ENCODE data around the gene MAFG. TPM values are rescaled to one million over a fixed set of nuclear protein-coding genes. Genes with fewer than 3 reads are reported as not detected.
A peak's percentile ranks its signal among the peaks of the same experiment; 100 is the strongest.

Gene MAFG
- total and polyA plus RNA-seq, 2 of the 13 experiments (the other 11 are each of a cell fraction or from before 2014, with no cell fraction given) = 14.5 to 20.0 TPM

GRCh38 chr17:81967533-81968395 is 40.2 kb upstream of the MAFG start:
- WGBS (ENCODE audit: low lambda C conversion rate) = 5% methylated on average over 26 of the region's 36 CpGs
- peak overlapping the region; percentile 44 to 74 (median 48) for H3K4me3 ChIP-seq (replicated peaks in 1 of 3; ENCODE audit: insufficient read depth in 1 of 3, low read depth in 2 of 3, low read length in 3 of 3)
- peaks cover 11% of the 10 kb centered on the region for H3K79me2 ChIP-seq (ENCODE audit: insufficient read depth, low read length)
- intact Hi-C loops (cut with micrococcal nuclease; ENCODE audit: unreplicated experiment) (no loop called here), in situ Hi-C loops (cut with HindIII; ENCODE audit: extremely low pct_ligation_motif_present, low pct_unique_long_range_greater_than_20kb) (no loop called here)
- H3K9ac ChIP-seq (ENCODE audit: insufficient read depth, low read depth, low read length) = peak overlapping the region; percentile 80
- peak; percentile 79 for ATAC-seq
- DNase-seq (ENCODE audit: low spot score) = peak; percentile 98
- POLR2A ChIA-PET = interaction anchor here (0.8 to 4.6 kb wide), 25 partner anchors 8 to 306 kb away, joined by 3 to 356 read pairs (median 6); partner anchors contain the start of genes ALYREF, ANAPC11, ASPSCR1 and CENPX
- H3K36me3 ChIP-seq (replicated peaks in 1 of 2; ENCODE audit: control insufficient read depth in 1 of 2, insufficient read depth in 2 of 2, low read length in 2 of 2) = no peaks in the 10 kb centered on the region
- FAIRE-seq = peak; percentile 83
- peak overlapping the region; percentile 75 for H3K27ac ChIP-seq (ENCODE audit: extremely low read length, insufficient read depth, low read length)
- H3K27me3 ChIP-seq (ENCODE audit: control insufficient read depth in 1 of 2, insufficient read depth in 2 of 2, low read length in 2 of 2) = no peaks in the 10 kb centered on the region
- H4K20me1 ChIP-seq (ENCODE audit: insufficient read depth, low read length) = no peaks in the 10 kb centered on the region
- TSS peak; percentile 89 for BruUV-seq (replicated peaks)
- H3K4me2 ChIP-seq (ENCODE audit: low read depth, low read length) = peak overlapping the region; percentile 89
- H3K9me3 ChIP-seq (ENCODE audit: low read length) = peaks cover 4% of the 10 kb centered on the region; the same call in 1 of the 2 replicates
- CTCF ChIA-PET (ENCODE audit: low intra/inter-chr PET ratio, low total read pairs) = no interaction called here
- peaks cover 70% of the 10 kb centered on the region for H3K4me1 ChIP-seq (ENCODE audit: insufficient read depth, low read length)
- no peak overlapping the region for H2AFZ ChIP-seq (ENCODE audit: low read length)
- no peak for TF ChIP-seq FLYWCH1 (CRISPR knock-in tag; IDR thresholded peaks at IDR 0.05)
- no peak; the same call in 1 of the 2 replicates for TF ChIP-seq WIZ (CRISPR knock-in tag; IDR thresholded peaks at IDR 0.05)
- no peak; the same call in 1 of the 2 replicates for TF ChIP-seq DNMT1 (CRISPR knock-in tag; IDR thresholded peaks at IDR 0.05)
- peak; percentile 79; the same call in 1 of the 2 replicates for TF ChIP-seq BORCS8-MEF2B (CRISPR knock-in tag; IDR thresholded peaks at IDR 0.05)
- TF ChIP-seq ETV6 (CRISPR knock-in tag; conservative IDR thresholded peaks at IDR 0.05) = peak; percentile 55; the same call in 1 of the 2 replicates
- TF ChIP-seq ZNF430 (CRISPR knock-in tag; IDR thresholded peaks at IDR 0.05) = peak; percentile 99; the same call in 1 of the 2 replicates
- no peak for TF ChIP-seq NONO (IDR thresholded peaks at IDR 0.05)
- TF ChIP-seq NONO (CRISPR knock-in tag; conservative IDR thresholded peaks at IDR 0.05) = peak; percentile 96
- TF ChIP-seq, protein P1, sequence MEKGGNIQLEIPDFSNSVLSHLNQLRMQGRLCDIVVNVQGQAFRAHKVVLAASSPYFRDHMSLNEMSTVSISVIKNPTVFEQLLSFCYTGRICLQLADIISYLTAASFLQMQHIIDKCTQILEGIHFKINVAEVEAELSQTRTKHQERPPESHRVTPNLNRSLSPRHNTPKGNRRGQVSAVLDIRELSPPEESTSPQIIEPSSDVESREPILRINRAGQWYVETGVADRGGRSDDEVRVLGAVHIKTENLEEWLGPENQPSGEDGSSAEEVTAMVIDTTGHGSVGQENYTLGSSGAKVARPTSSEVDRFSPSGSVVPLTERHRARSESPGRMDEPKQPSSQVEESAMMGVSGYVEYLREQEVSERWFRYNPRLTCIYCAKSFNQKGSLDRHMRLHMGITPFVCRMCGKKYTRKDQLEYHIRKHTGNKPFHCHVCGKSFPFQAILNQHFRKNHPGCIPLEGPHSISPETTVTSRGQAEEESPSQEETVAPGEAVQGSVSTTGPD (CRISPR knock-in tag; IDR thresholded peaks at IDR 0.05) = peak; percentile 70; the same call in 1 of the 2 replicates
- no peak for TF ChIP-seq ATF7 (IDR thresholded peaks at IDR 0.05)
- peak; percentile 55; the same call in 1 of the 2 replicates for TF ChIP-seq ATF7 (CRISPR knock-in tag; IDR thresholded peaks at IDR 0.05)
- no peak; the same call in 1 of the 2 replicates for TF ChIP-seq ZNF770 (CRISPR knock-in tag; IDR thresholded peaks at IDR 0.05)
- TF ChIP-seq KLF13 (CRISPR knock-in tag; IDR thresholded peaks at IDR 0.05) = no peak
- TF ChIP-seq NFIC (IDR thresholded peaks at IDR 0.05; ENCODE audit: low read length) = no peak
- peak; percentile 95 for TF ChIP-seq ZNF292 (CRISPR knock-in tag; IDR thresholded peaks at IDR 0.05; ENCODE audit: borderline replicate concordance, low read depth)
- TF ChIP-seq RARG (CRISPR knock-in tag; IDR thresholded peaks at IDR 0.05; ENCODE audit: low read depth) = no peak
- TF ChIP-seq ATF2 (CRISPR knock-in tag; IDR thresholded peaks at IDR 0.05) = peak; percentile 81
- TF ChIP-seq ZNF549 (CRISPR knock-in tag; IDR thresholded peaks at IDR 0.05) = no peak
- no peak for TF ChIP-seq ZNF207 (IDR thresholded peaks at IDR 0.05; ENCODE audit: borderline replicate concordance)
- 0 out of 2 replicates have a peak, but pooled peaks have one; percentile 84 for TF ChIP-seq ZNF547 (CRISPR knock-in tag; IDR thresholded peaks at IDR 0.05)

Data from HepG2 (cell line).